Panc1 (cell line): ENCODE results near the gene EAF2. TPM values are rescaled to one million over a fixed set of nuclear protein-coding genes. Genes with fewer than 3 reads are reported as not detected.

Source experiments
- ATAC-seq: fragments of 200-7000 bp; cut with Tn5 transposase; 2 replicates; pipeline ENCODE4 v1.9.1; 2020; ENCODE audit warnings: mild to moderate bottlenecking, moderate library complexity
- Bru-seq: library from RNA; stranded (reverse); fragments of 400-500 nt; gene quantifications from one replicate; lab custom pipeline; 2021; lab: Mats Ljungman, UMichigan
- BruChase-seq, 2 experiments: library from RNA; stranded (reverse); fragments of 400-500 nt; gene quantifications; one replicate each; lab custom pipeline; 2021; lab: Mats Ljungman, UMichigan
- BruUV-seq: library from RNA; stranded (reverse); fragments of 400-500 nt; replicated peaks from 2 replicates; lab custom pipeline; 2021; lab: Mats Ljungman, UMichigan
- CTCF ChIA-PET: fragments of 300-600 bp; sonication (Branson Sonifier 250); formaldehyde crosslinking; loops from one replicate; lab custom pipeline; 2022; ENCODE audit warnings: antibody characterized with exemption; lab: Charles Lee
- POLR2A ChIA-PET: fragments of 300-600 bp; sonication (Branson Sonifier 250); formaldehyde crosslinking; loops from one replicate; lab custom pipeline; 2022; ENCODE audit warnings: antibody characterized with exemption; lab: Charles Lee
- DNase-seq: peaks from one replicate; pipeline ENCODE4 v3.0.0-alpha.2; 2010; ENCODE audit warnings: low read depth, low spot score
- H3K27ac ChIP-seq: 2 replicates; pipeline ENCODE4 v1.5.1; 2011; ENCODE audit warnings: mild to moderate bottlenecking, low read length, inconsistent platforms
- H3K27me3 ChIP-seq: fragments of 200-500 bp; sonication (Bioruptor generic); 2 replicates; pipeline ENCODE4 v1.6.0; 2014; ENCODE audit warnings: low read length, inconsistent platforms; ENCODE audit not compliant: control insufficient read depth, insufficient read depth
- H3K36me3 ChIP-seq: fragments of 200-500 bp; sonication (Bioruptor generic); 2 replicates; pipeline ENCODE4 v1.5.1; 2014; ENCODE audit warnings: inconsistent platforms, mild to moderate bottlenecking, low read length, moderate library complexity; ENCODE audit not compliant: control insufficient read depth, insufficient read depth
- H3K4me1 ChIP-seq: 2 replicates; pipeline ENCODE4 v1.5.1; 2011; ENCODE audit warnings: inconsistent platforms, mild to moderate bottlenecking, low read length, moderate library complexity; ENCODE audit not compliant: control insufficient read depth, insufficient read depth
- H3K4me3 ChIP-seq, 2 experiments: 2 replicates each; pipeline ENCODE4 v1.5.1; 2011 to 2012; ENCODE audit warnings: low read depth in 2 of 2, low read length in 2 of 2, mild to moderate bottlenecking in 2 of 2, inconsistent platforms in 1 of 2, moderate library complexity in 1 of 2
- H3K9me3 ChIP-seq: fragments of 200-500 bp; sonication (Bioruptor generic); 2 replicates; pipeline ENCODE4 v1.5.1; 2014; ENCODE audit warnings: low read depth, mild to moderate bottlenecking, inconsistent platforms, low read length, moderate library complexity; ENCODE audit not compliant: control insufficient read depth, insufficient read depth
- POLR2AphosphoS5 ChIP-seq: IDR thresholded peaks from 2 replicates; pipeline ENCODE4 v1.6.1; 2012; ENCODE audit warnings: mild to moderate bottlenecking, low read depth, low read length, moderate library complexity
- SIN3A ChIP-seq: IDR thresholded peaks from 2 replicates; pipeline ENCODE4 v1.6.1; 2012; ENCODE audit warnings: low read depth, mild to moderate bottlenecking, low read length, moderate library complexity, borderline replicate concordance; ENCODE audit not compliant: insufficient read depth
- TCF7L2 ChIP-seq: IDR thresholded peaks from 2 replicates; pipeline ENCODE4 v1.6.1; 2011; ENCODE audit warnings: mild to moderate bottlenecking, low read depth, low read length, inconsistent platforms
- in situ Hi-C: cut with HindIII; loops from 2 replicates; pipeline ENCODE4 v1.10.0; 2016; ENCODE audit warnings: low sequenced_read_pairs, low pct_unique_long_range_greater_than_20kb
- intact Hi-C: fragments of 100-400 bp; cut with micrococcal nuclease; formaldehyde crosslinking; loops from one replicate; pipeline ENCODE4 v1.10.0; 2022; ENCODE audit not compliant: unreplicated experiment
- long read RNA-seq: library from polyadenylated mRNA; unstranded; transcript quantifications from one replicate; pipeline ENCODE4 v2.0.0, GENCODE V29; 2021; ENCODE audit not compliant: unreplicated experiment
- polyA plus RNA-seq: library from polyadenylated mRNA; unstranded; fragments of >200 nt; gene quantifications from one replicate; pipeline ENCODE4 v1.2.1, GENCODE V29; 2012; ENCODE audit warnings: missing spikeins; ENCODE audit not compliant: insufficient read length
- total RNA-seq: library from RNA; stranded (reverse); gene quantifications from one replicate; pipeline ENCODE4 v1.2.1, GENCODE V29; 2021; ENCODE audit not compliant: unreplicated experiment
- TF ChIP-seq, protein P1 (sequence below): fragments of 450-650 bp; IDR thresholded peaks from 2 replicates; pipeline ENCODE4 v1.5.1; 2017; ENCODE audit warnings: mild to moderate bottlenecking
- TF ChIP-seq, protein P2 (sequence below), 2 experiments: IDR thresholded peaks; 2 replicates each; pipeline ENCODE4 v1.6.1; 2011 to 2012; ENCODE audit warnings: low read depth in 2 of 2, control low read depth in 1 of 2, low read length in 1 of 2, mild to moderate bottlenecking in 1 of 2, moderate library complexity in 1 of 2; ENCODE audit not compliant: insufficient read depth in 1 of 2

EAF2 gene
- total RNA-seq (5.3 TPM), Bru-seq, nascent RNA (percentile 47 among the genes with signal in this experiment), BruChase-seq, experiment 1, labeled RNA remaining after a 2-hour chase (percentile 57 among the genes with signal in this experiment), BruChase-seq, experiment 2, labeled RNA remaining after a 6-hour chase (percentile 48 among the genes with signal in this experiment)
- 3.5 TPM for polyA plus RNA-seq
- long read RNA-seq, transcript EAF2-201 (6 exons, 992 nt) = major isoform, 10 of 11 reads
- long read RNA-seq, partial matches to known transcripts = 0 of 11 reads
- long read RNA-seq, other reads (novel, unspliced or antisense) = 1 of 11 reads

DNA sequence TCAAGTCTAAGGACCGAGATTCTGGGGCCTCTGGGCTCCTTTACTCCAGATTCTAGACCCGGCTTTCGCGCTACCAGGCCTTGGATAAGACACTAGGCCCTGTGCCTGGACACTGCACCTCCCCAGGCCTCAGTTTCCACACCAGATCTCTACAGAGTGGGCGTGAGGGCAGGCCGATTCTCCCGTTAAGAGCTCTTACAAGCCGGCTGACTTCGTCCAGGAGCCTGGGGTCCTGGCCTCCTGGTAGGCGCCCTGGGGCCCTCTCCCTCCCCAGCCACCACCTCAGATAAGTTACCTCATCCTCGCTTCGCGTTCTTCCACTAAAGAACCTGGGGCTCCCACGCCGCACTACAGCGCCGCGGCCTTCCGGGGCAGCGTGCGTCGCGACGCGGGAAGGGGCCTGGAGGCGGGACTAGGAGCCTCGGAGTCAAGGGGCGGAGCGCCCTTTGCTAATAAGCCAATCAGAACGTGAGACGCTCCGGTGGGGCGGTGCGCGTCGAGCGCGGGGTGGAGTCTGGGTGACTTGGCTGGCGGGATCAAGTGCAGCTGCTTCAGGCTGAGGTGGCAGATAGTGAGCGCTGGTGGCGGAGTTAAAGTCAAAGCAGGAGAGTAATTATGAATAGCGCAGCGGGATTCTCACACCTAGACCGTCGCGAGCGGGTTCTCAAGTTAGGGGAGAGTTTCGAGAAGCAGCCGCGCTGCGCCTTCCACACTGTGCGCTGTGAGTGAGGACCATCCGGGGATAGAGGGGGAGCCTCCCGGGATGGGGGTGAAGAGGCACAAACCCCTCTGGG is at the start of gene EAF2, which contains the start of gene IQCB1:
EAF2 (plus strand) TSS at position 539 of the 794 bp plus-strand sequence; CDS start at position 616, 77 bp downstream.
IQCB1 (minus strand) TSS at position 390 of the 794 bp plus-strand sequence. CDS start 6,100 bp downstream, outside the sequence.
- intact Hi-C loops (loop anchor here (10.0 kb wide), 1 partner anchor 550 kb away; the partner anchor contains the start of genes FAM162A and MIX23), in situ Hi-C loops (no loop called here)
- H3K27me3 ChIP-seq = no peaks in the 10 kb centered on the region
- H3K9me3 ChIP-seq = no peaks in the 10 kb centered on the region
- peak within 1 kb of the TSS; percentile 75 to 92 for H3K4me3 ChIP-seq
- peaks cover 10% of the 10 kb centered on the region for H3K4me1 ChIP-seq
- ATAC-seq (peak; percentile 100), DNase-seq (peak; percentile 87)
- TF ChIP-seq POLR2AphosphoS5 = peak; percentile 90
- 0 out of 2 replicates have a peak, but pooled peaks have one; percentile 67 for TF ChIP-seq SIN3A
- no peak for TF ChIP-seq TCF7L2
- POLR2A ChIA-PET = no interaction called here
- CTCF ChIA-PET = no interaction called here
- H3K36me3 ChIP-seq = peaks cover 4% of the 10 kb centered on the region
- no TSS peak for BruUV-seq
- peak within 1 kb of the TSS; percentile 98 for H3K27ac ChIP-seq

DNA sequence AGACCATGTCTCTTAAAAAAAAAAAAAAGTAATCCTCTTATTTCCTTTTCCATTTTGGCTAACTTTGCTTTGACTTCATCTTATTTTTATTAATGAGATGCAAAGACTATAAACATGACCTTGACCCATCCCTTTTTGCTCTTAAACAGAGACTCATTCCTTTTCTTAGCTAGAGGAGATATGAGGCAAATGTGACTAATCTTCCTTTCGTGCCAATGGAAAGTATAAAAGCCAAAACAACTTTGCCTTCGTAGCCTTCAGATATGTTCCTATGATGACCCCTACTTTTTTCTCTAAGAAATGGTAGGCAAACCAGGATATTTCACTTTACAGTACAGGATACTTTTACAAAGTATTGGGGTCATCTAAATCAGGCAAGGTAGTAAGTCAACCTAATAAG is 48.5 kb upstream of the EAF2 start:
- no TSS peak for BruUV-seq
- ChIA-PET CTCF (no interaction called here), POLR2A (interaction anchor here (0.7 kb wide), 1 partner anchor 62 kb away, joined by 3 read pairs; no protein-coding TSS in a partner anchor)
- TF ChIP-seq, protein P1, sequence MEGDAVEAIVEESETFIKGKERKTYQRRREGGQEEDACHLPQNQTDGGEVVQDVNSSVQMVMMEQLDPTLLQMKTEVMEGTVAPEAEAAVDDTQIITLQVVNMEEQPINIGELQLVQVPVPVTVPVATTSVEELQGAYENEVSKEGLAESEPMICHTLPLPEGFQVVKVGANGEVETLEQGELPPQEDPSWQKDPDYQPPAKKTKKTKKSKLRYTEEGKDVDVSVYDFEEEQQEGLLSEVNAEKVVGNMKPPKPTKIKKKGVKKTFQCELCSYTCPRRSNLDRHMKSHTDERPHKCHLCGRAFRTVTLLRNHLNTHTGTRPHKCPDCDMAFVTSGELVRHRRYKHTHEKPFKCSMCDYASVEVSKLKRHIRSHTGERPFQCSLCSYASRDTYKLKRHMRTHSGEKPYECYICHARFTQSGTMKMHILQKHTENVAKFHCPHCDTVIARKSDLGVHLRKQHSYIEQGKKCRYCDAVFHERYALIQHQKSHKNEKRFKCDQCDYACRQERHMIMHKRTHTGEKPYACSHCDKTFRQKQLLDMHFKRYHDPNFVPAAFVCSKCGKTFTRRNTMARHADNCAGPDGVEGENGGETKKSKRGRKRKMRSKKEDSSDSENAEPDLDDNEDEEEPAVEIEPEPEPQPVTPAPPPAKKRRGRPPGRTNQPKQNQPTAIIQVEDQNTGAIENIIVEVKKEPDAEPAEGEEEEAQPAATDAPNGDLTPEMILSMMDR = no peak
- TF ChIP-seq TCF7L2 = no peak
- no peak for TF ChIP-seq SIN3A
- no peak for TF ChIP-seq POLR2AphosphoS5
- TF ChIP-seq, protein P2, sequence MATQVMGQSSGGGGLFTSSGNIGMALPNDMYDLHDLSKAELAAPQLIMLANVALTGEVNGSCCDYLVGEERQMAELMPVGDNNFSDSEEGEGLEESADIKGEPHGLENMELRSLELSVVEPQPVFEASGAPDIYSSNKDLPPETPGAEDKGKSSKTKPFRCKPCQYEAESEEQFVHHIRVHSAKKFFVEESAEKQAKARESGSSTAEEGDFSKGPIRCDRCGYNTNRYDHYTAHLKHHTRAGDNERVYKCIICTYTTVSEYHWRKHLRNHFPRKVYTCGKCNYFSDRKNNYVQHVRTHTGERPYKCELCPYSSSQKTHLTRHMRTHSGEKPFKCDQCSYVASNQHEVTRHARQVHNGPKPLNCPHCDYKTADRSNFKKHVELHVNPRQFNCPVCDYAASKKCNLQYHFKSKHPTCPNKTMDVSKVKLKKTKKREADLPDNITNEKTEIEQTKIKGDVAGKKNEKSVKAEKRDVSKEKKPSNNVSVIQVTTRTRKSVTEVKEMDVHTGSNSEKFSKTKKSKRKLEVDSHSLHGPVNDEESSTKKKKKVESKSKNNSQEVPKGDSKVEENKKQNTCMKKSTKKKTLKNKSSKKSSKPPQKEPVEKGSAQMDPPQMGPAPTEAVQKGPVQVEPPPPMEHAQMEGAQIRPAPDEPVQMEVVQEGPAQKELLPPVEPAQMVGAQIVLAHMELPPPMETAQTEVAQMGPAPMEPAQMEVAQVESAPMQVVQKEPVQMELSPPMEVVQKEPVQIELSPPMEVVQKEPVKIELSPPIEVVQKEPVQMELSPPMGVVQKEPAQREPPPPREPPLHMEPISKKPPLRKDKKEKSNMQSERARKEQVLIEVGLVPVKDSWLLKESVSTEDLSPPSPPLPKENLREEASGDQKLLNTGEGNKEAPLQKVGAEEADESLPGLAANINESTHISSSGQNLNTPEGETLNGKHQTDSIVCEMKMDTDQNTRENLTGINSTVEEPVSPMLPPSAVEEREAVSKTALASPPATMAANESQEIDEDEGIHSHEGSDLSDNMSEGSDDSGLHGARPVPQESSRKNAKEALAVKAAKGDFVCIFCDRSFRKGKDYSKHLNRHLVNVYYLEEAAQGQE (IDR thresholded peaks at IDR 0.05; ENCODE audit: insufficient read depth in 1 of 2, low read depth in 2 of 2, low read length in 1 of 2) = no peak
- no peaks in the 10 kb centered on the region for H3K9me3 ChIP-seq
- in situ Hi-C loops (no loop called here), intact Hi-C loops (no loop called here)
- ATAC-seq (no peak), DNase-seq (no peak)
- no peak overlapping the region for H3K27ac ChIP-seq
- no peaks in the 10 kb centered on the region for H3K27me3 ChIP-seq
- no peaks in the 10 kb centered on the region for H3K4me1 ChIP-seq
- no peak overlapping the region for H3K4me3 ChIP-seq
- peaks cover 34% of the 10 kb centered on the region for H3K36me3 ChIP-seq
